ENCODE measurements around the gene TNNI2.

Gene TNNI2

DNA sequence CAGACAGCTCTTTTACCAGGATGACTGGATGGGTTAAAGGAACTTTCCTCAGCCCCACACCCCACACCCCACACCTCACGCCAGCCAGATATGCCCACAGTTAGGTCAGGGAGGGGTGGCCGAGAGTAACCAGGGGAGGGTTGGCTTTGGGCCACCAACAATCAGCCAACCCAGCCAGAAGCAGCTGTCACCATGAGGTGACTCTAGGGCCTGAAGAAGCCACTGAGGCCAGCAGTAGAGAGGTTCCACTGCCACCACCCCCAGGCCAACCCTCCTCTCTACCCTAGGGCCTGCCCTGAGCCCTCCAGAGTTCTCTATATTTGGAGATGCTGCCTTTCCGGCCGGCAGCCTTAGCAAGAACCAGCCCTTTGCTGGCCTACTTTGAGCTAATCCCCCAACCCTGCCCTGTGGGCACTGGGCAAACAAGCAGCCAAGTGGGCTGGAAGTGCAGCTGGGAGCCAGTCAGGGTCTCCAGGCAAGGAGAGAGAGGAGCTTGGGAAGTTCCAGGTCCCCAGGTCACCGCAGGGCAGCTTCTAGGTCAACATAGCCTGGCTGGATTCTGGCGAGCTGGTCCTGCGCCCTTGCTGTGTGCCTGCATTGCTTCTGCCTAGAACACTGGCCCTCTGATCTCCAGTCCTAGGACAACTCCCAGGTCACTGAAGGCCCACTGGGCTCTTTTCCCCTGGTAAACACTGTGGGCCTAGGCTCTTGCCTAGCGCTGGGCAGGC lies 16.0 kb upstream of the TNNI2 start:
- DNase-seq, result no peak

DNA sequence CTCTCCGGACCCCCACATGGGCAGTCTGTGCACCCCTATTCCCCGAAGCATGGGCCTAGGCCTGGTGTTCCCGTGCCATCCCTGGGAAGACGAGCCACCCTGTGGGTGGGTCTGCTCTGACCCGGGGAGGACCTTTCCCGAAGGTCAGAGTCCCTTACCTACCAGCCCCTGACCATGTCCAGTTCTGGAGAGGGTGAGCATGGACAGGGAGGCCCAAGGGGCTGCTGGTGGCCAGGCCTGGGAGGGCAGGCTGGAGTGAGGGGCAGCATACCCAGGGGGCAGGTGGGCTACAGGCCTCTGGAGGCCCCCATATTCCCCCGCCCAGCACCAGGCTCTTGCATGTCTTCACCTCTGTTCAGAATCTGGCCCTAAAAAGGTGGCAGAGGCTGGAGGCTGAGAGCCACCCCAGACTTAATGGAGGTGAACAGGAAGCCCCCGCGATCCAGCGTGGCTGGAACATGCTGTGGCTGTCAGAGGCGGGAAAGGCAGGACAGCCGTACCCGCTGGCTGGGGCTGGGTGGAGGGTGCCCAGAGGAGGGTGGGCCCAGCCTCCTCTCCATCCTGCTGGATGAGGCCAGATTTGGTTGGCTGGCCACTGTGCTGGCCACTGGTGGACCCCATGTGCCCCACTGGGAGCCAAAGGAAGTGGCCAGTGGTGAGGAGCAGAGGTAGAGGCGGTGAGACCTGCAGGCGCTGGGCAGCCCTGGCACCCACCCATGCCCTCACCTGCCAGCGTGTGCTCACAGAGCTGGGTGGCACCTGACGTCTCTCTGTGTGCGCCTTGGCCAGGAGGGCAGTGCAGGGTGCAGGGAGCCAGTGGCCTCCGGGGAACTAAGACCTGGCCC lies 15.2 kb upstream of the TNNI2 start:
- DNase-seq, result no peak

DNA sequence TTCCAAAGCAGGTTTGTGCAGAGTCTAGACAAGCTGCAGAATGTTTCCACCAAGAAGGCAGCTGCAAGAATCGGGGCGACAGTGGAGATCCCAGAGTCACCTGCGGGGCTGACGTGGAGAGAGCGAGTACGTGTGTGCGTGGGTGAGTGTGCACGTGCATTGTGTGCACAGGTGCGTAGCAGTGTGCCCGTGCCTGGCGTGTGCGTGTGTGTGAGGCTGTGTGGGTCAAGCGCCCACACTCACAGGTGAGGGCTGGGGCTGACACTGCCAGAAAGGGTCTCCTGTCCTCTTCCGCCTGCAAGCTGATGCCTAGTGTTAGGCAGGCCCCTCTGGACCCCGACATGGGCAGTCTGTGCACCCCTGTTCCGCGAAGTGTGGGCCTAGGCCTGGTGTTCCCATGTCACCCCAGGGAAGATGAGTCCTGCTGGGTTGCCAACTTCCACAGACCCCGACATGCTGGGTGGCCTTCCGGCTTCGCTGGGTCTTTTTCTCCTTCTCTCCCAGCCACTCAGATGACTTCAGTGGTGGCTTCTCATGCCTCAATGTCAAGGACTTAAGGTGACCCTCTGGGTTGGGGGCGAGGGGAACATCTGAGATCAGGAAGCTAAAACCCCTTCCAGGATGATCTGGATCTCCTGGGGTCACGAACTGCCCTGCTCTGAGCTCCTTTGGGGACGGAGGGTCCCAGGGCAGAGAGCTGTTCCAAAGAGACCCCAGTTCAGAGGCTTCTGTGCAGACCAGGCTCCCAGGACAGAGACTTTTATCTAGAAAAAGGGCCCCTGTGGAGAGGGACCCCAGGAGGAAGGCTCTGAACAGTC lies 14.4 kb upstream of the TNNI2 start:
- no peak for DNase-seq

GRCh38 chr11:1825039-1825740 lies 13.6 kb upstream of the TNNI2 start:
- peak; percentile 4 for DNase-seq

- DNase-seq, result no peak
These were observed 12.9 kb upstream of the TNNI2 start for GRCh38 chr11:1825785-1826451.

DNA sequence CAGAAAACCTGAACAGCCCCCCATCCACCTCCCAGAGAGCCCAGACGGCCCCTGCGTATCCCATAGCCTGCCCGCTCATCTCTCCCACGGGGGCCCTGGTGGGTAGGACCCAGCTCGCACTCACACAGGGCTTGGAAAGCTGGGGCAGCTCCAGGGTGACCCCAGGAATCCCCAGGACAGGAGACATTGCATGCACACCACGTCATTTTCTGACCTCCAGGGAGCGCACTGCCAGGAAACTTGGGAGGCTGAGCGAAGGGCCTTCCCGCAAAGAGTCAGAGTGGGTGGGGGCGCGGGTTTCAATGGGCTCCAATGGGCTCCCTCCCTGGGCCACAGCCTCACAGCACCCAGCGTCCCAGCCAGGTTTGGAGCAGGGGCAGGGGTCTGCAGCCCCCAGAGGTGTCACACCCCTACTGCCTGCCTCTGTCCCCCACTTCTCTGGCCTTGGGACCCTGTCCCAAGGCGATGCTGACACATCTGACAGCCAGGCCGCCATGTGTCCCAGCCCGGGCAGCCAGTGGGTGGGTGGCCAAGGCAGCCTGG lies 12.2 kb upstream of the TNNI2 start:
- peak; percentile 53 for DNase-seq

DNA sequence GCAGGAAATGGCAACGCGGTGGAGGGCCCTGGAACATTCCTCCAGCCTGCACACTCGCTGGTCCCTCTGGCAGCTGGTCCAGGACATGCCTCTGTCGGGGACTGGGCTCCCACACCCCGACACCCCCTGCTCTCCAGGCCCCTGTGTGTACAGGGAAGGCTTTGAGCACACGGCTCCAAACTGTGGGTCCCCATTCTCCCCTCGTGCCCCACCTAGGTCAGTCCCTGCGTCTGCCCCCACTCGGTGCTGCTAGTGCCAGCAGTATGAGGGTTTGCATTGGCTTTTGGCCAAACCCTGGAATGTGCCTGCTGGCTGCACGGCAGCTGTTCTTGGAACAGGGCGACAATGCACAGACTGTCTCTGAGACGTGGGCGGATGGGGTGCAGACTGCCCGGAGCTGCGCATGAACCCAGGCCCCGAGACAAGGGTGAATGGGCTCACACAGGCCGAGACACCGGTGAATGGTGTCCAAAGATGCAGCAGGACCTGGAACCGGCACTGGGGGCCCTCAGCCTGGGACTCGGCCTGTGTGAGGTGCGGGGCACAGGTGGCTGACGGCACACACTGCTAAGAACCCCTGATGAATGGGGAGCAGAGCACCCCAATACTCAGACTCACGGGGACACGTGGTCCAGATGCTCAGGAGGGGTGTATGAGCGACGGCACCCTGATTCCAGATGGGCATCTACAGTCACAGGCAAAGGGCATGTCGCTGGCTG lies 11.5 kb upstream of the TNNI2 start:
- DNase-seq, result peak; percentile 66

GRCh38 chr11:1827931-1828330 lies 10.8 kb upstream of the TNNI2 start:
- no peak for DNase-seq

GRCh38 chr11:1828542-1828941 lies 10.2 kb upstream of the TNNI2 start:
- DNase-seq, result no peak

GRCh38 chr11:1829039-1829820 lies 9.6 kb upstream of the TNNI2 start:
- peak; percentile 36 for DNase-seq

DNA sequence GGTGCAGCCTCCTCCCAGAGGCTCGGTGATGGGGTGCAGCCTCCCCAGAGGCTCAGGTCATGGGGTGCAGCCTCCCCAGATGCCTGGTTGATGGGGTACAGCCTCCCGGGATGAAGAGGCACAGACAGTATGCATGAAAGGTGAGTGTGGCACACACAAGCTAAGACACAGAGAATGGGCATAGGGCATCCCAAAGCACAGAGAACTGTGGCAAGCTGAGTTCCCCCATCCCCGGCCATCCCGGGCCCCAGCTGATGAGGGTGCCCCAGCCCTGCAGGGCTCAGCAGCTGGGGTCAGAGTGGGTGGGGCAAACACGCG lies 8.8 kb upstream of the TNNI2 start:
- DNase-seq, result no peak

DNA sequence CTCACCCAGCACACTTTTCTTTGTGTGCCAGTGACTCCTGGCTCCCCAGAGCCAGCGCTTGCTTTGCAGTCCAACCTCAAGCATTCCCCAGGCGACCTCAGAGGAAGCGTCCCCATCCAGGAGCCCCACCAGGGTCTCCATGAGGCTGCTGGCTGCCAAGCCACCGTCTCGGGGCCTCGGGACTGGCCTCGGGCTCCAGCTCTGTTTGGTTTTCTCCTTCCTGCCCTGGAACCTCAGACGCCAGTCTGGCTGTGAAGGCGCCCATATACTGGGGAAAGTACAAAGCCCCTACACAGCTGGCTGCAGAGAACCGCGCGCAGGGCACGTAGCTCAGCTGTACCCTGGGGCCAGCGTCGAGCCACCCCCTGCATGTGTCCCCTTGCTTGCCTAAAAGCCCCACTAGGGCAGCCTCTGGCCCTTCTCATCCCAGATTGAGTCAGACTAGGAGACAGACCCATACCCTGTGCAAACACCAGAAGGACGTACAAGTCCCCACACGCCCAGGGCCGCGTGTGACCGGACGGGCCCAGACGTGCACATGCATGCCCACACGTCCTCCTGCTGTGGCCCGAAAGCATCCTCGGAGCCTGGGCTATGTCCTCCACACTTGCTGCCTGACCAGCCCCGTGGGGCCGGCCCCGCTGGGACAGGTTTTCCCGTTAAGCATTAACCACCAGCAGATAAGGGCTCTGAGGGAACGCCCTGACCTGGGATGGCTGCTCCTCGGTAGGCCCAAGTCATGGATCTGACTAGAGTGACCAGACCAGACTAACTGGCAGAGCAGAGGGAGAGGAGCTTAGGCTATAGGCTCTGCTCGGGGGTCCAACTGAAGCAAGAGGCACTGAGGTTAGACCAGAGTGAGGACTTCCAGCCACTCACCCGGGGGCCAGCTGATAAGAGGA lies 8.2 kb upstream of the TNNI2 start:
- DNase-seq, result no peak

GRCh38 chr11:1831338-1832210 lies 7.2 kb upstream of the TNNI2 start:
- DNase-seq, result no peak

DNA sequence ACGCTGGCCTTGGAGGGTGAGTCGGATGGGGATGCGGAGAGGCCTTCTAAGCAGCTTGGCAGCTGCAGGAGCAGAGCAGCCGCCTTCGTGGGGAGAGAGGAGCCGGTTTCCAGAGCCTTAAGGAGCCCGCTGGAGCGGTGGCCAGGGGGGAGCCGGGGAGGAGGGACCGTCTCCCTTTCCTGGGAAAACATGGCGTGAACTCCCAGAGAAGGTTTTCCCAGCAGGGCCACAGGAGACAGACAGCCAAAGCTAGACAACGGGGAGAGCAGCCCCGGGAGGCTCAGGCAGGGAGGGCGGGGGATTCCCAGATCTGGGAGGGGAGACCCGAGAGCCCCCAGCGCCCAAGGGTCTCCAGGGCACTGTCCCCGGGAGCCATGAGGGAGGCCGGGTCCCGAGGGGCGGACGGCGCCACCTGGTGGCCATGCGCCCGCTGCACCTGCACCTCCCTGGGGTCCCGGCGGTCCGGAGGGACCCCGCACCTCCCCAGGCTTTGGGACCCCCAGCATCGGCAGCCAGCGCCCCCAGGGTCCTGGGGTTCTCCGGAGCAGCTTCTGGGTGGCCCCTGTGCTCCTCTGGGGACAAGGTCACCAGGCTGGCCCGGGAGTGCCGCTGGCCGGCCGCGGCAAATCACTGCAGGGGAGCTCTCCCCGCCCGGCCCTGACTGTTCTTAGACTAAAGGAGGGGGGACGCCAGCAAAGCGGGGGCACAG lies 6.4 kb upstream of the TNNI2 start:
- DNase-seq, result peak; percentile 14

- no peak for DNase-seq
These were observed 5.9 kb upstream of the TNNI2 start for GRCh38 chr11:1832920-1833295.

- DNase-seq, result no peak
These were observed 4.6 kb upstream of the TNNI2 start for GRCh38 chr11:1834062-1834610.

Data from fibroblast of upper back skin (primary cell).